PC-9 (cell line): ENCODE data around the gene HNRNPM. TPM values are rescaled to one million over a fixed set of nuclear protein-coding genes. Genes with fewer than 3 reads are reported as not detected.

Experiments used
- BruUV-seq: library from RNA; stranded (reverse); fragments of 400-500 nt; replicated peaks from 2 replicates; lab custom pipeline; 2021; lab: Mats Ljungman, UMichigan
- CTCF ChIA-PET: fragments of 300-600 bp; sonication (Branson Sonifier 250); formaldehyde crosslinking; loops from one replicate; lab custom pipeline; 2022; ENCODE audit warnings: antibody characterized with exemption; lab: Charles Lee
- POLR2A ChIA-PET: fragments of 300-600 bp; sonication (Branson Sonifier 250); formaldehyde crosslinking; loops from one replicate; lab custom pipeline; 2022; ENCODE audit warnings: antibody characterized with exemption; ENCODE audit not compliant: unreplicated experiment; lab: Charles Lee
- DNase-seq, 2 experiments: peaks; one replicate each; pipeline versions ENCODE4 v3.0.0 to v3.0.0-alpha.2; 2015 to 2022; ENCODE audit warnings: mixed read lengths in 1 of 2
- H2AFZ ChIP-seq: fragments of 200-600 bp; sonication (generic); 2 replicates; pipeline ENCODE4 v1.8.1; 2017; ENCODE audit warnings: antibody characterized with exemption
- H3F3A ChIP-seq: fragments of 200-600 bp; sonication (generic); 2 replicates; pipeline ENCODE4 v1.8.1; 2017; ENCODE audit warnings: antibody characterized with exemption, mild to moderate bottlenecking, low read depth; ENCODE audit not compliant: insufficient read depth
- H3K27ac ChIP-seq: fragments of 200-600 bp; sonication (generic); 2 replicates; pipeline ENCODE4 v1.6.1; 2016; ENCODE audit warnings: mixed run types
- H3K27me3 ChIP-seq: fragments of 200-600 bp; sonication (generic); 2 replicates; pipeline ENCODE4 v1.6.1; 2016; ENCODE audit warnings: low read depth, mixed run types; ENCODE audit not compliant: insufficient read depth
- H3K36me3 ChIP-seq: fragments of 200-600 bp; sonication (generic); 2 replicates; pipeline ENCODE4 v1.6.1; 2016; ENCODE audit warnings: low read depth, mixed run types
- H3K4me1 ChIP-seq: fragments of 200-600 bp; sonication (generic); replicated peaks from 2 replicates; pipeline ENCODE4 v1.6.1; 2016; ENCODE audit warnings: mixed run types; ENCODE audit not compliant: insufficient read depth
- H3K4me2 ChIP-seq: fragments of 200-600 bp; sonication (generic); 2 replicates; pipeline ENCODE4 v1.6.1; 2017; ENCODE audit warnings: mixed run types
- H3K4me3 ChIP-seq: fragments of 200-600 bp; sonication (generic); 2 replicates; pipeline ENCODE4 v1.6.1; 2016; ENCODE audit warnings: mixed run types
- H3K79me2 ChIP-seq: fragments of 200-600 bp; sonication (generic); 2 replicates; pipeline ENCODE4 v1.6.1; 2017; ENCODE audit warnings: low read depth, mixed run types
- H3K9me2 ChIP-seq: fragments of 200-600 bp; sonication (generic); 2 replicates; pipeline ENCODE4 v1.8.1; 2017; ENCODE audit warnings: mild to moderate bottlenecking; ENCODE audit not compliant: insufficient read depth
- H3K9me3 ChIP-seq: fragments of 200-600 bp; sonication (generic); 2 replicates; pipeline ENCODE4 v1.8.1; 2016; ENCODE audit warnings: low read depth; ENCODE audit not compliant: insufficient read depth
- H4K20me1 ChIP-seq: fragments of 200-600 bp; sonication (generic); 2 replicates; pipeline ENCODE4 v1.8.1; 2017; ENCODE audit not compliant: insufficient read depth
- CTCF ChIP-seq: fragments of 200-600 bp; sonication (generic); conservative IDR thresholded peaks from 2 replicates; pipeline ENCODE4 v1.6.1; 2017; ENCODE audit warnings: mixed run types, antibody characterized with exemption, mild to moderate bottlenecking, moderate library complexity
- EZH2 ChIP-seq: fragments of 200-600 bp; sonication (generic); IDR thresholded peaks from 2 replicates; pipeline ENCODE4 v1.8.0; 2017; ENCODE audit warnings: antibody characterized with exemption, low read depth
- intact Hi-C: fragments of 100-400 bp; cut with micrococcal nuclease; formaldehyde crosslinking; loops from one replicate; pipeline ENCODE4 v1.10.0; 2022; ENCODE audit not compliant: unreplicated experiment
- total RNA-seq: library from RNA; stranded (reverse); gene quantifications from 2 replicates; pipeline ENCODE4 v1.2.3, GENCODE V29; 2021

HNRNPM gene
- total RNA-seq, 1 experiment from 2014 or later, result 239 TPM

GRCh38 chr19:8526345-8527091 is 81.7 kb downstream of the HNRNPM start:
- ChIA-PET CTCF (no interaction called here), POLR2A (interaction anchor here (0.6 to 1.3 kb wide), 8 partner anchors 13 to 1569 kb away, joined by 3 to 25 read pairs (median 4); partner anchors contain the start of gene ZNF414)
- H3F3A ChIP-seq, result peaks cover 10% of the 10 kb centered on the region; the same call in 1 of the 2 replicates
- H3K4me3 ChIP-seq, result peak overlapping the region; percentile 66
- no peaks in the 10 kb centered on the region; the same call in none of the 2 replicates for H4K20me1 ChIP-seq
- no peaks in the 10 kb centered on the region; the same call in 1 of the 2 replicates for H3K79me2 ChIP-seq
- H3K27me3 ChIP-seq, result no peaks in the 10 kb centered on the region
- peak overlapping the region; percentile 81 for H3K27ac ChIP-seq
- DNase-seq, result peak; percentile 81 to 91
- BruUV-seq, result TSS peak; percentile 38
- no peak for TF ChIP-seq CTCF
- no peak for TF ChIP-seq EZH2
- H3K4me2 ChIP-seq, result peak overlapping the region; percentile 84
- H3K9me2 ChIP-seq, result no peaks in the 10 kb centered on the region
- H3K36me3 ChIP-seq, result no peaks in the 10 kb centered on the region
- H3K4me1 ChIP-seq, result peaks cover 9% of the 10 kb centered on the region
- intact Hi-C loops, result loop anchor here (5.0 kb wide), 1 partner anchor 41 kb away; no protein-coding TSS in a partner anchor
- H3K9me3 ChIP-seq, result no peaks in the 10 kb centered on the region
- H2AFZ ChIP-seq, result peak overlapping the region; percentile 94

- H3K4me1 ChIP-seq, result peaks cover 9% of the 10 kb centered on the region
- intact Hi-C loops, result loop anchor here (5.0 kb wide), 1 partner anchor 39 kb away; no protein-coding TSS in a partner anchor
- ChIA-PET POLR2A (interaction anchor here (0.6 kb wide), 1 partner anchor 115 kb away, joined by 4 read pairs; the partner anchor contains the start of gene MARCHF2), CTCF (no interaction called here)
- H3K36me3 ChIP-seq, result no peaks in the 10 kb centered on the region
- H3K9me2 ChIP-seq, result no peaks in the 10 kb centered on the region
- BruUV-seq, result no TSS peak
- H3K27ac ChIP-seq, result no peak overlapping the region
- H3K4me2 ChIP-seq, result no peak overlapping the region
- no peak overlapping the region for H3K4me3 ChIP-seq
- H3K79me2 ChIP-seq, result no peaks in the 10 kb centered on the region; the same call in 1 of the 2 replicates
- no peak for DNase-seq
- no peaks in the 10 kb centered on the region for H3K9me3 ChIP-seq
- H3K27me3 ChIP-seq, result no peaks in the 10 kb centered on the region
- TF ChIP-seq CTCF, result no peak
- TF ChIP-seq EZH2, result no peak
- no peak overlapping the region for H2AFZ ChIP-seq
- peaks cover 10% of the 10 kb centered on the region; the same call in 1 of the 2 replicates for H3F3A ChIP-seq
- no peaks in the 10 kb centered on the region; the same call in none of the 2 replicates for H4K20me1 ChIP-seq
Observed at GRCh38 chr19:8528500-8528899, 83.7 kb downstream of the HNRNPM start.

GRCh38 chr19:8529369-8530006 is 84.7 kb downstream of the HNRNPM start:
- Histone ChIP-seq H3K27me3 (no peaks in the 10 kb centered on the region), H4K20me1 (no peaks in the 10 kb centered on the region; the same call in none of the 2 replicates), H3F3A (peaks cover 10% of the 10 kb centered on the region; the same call in 1 of the 2 replicates), H3K9me3 (no peaks in the 10 kb centered on the region), H3K4me2 (no peak overlapping the region), H3K4me3 (no peak overlapping the region), H3K27ac (no peak overlapping the region), H3K79me2 (no peaks in the 10 kb centered on the region; the same call in 1 of the 2 replicates), H3K9me2 (no peaks in the 10 kb centered on the region), H3K36me3 (no peaks in the 10 kb centered on the region), H3K4me1 (peaks cover 9% of the 10 kb centered on the region), H2AFZ (no peak overlapping the region)
- POLR2A ChIA-PET, result no interaction called here
- TF ChIP-seq CTCF (no peak), EZH2 (no peak)
- intact Hi-C loops, result loop anchor here (5.0 kb wide), 1 partner anchor 38 kb away; no protein-coding TSS in a partner anchor
- DNase-seq, result no peak
- CTCF ChIA-PET, result no interaction called here
- no TSS peak for BruUV-seq
